RPMI7951 (cell line): ENCODE measurements around the gene MANSC4. TPM values are rescaled to one million over a fixed set of nuclear protein-coding genes. Genes with fewer than 3 reads are reported as not detected.

Source experiments
- DNase-seq: peaks from one replicate; pipeline ENCODE4 v3.0.0-alpha.2; 2012; ENCODE audit warnings: low read depth
- total RNA-seq: library from RNA; depleted of rRNA; stranded (reverse); fragments of >200 nt; shearing (Covaris generic); gene quantifications from 2 replicates; pipeline ENCODE4 v1.2.3, GENCODE V29; 2014; rRNA removed

MANSC4 gene
- total RNA-seq: not detected in 2 replicates

GRCh38 chr12:27779920-27780611 is at the start of gene MANSC4, which contains the start of gene KLHL42:
TSS of gene MANSC4 (minus strand) at chr12:27780236. CDS start at chr12:27771276, 8,960 bp downstream.
TSS of gene KLHL42 (plus strand) at chr12:27780233. CDS start at chr12:27780331, 98 bp downstream.
- peak; percentile 74 for DNase-seq

DNA sequence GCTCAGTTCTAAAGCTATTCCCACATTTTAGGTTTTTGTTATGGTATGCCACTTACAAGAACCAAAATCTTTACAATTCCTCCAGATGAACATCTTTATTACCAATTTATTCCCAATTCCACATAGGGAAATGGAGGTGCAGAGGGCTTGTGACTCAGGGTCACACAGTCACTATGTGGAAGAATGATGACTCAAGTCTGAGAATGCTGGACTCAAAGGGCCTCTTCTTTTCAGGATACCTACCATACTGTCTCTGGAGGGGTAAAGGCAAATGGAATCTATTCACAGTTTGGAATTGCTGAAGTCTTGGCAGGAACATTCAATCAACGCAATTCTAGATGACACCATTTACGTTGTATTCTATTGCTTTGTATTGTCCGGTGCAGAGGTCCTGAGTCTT is 48.2 kb upstream of the MANSC4 start:
- peak; percentile 44 for DNase-seq

DNA sequence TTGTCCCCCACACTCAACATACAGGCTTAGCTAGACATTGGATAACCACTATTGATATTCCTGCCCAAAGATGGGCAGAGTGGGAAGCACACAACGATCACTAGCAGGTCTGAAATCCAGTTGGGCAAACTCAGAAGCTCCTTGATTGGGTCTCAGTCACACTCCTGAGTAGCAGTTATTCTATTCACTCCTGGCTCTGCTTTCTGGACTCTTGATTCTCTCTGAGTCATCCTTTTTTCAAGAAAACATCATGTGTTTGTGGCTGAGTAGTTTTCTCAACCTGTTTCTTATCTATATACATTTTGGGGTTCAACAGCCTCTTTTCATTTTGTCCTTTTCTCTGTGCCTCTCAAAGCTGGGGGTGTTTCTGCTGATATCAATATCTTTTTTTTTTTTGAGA is 46.0 kb upstream of the MANSC4 start:
- no peak for DNase-seq

- no peak for DNase-seq
Observed at GRCh38 chr12:27824126-27824842, 44.2 kb upstream of the MANSC4 start.

- no peak for DNase-seq
Observed at GRCh38 chr12:27823038-27823437, 43.0 kb upstream of the MANSC4 start.

- peak; percentile 83 for DNase-seq
Observed at GRCh38 chr12:27822076-27822712, 42.2 kb upstream of the MANSC4 start.

- DNase-seq: peak; percentile 75
Observed at GRCh38 chr12:27821259-27821973, 41.4 kb upstream of the MANSC4 start.

DNA sequence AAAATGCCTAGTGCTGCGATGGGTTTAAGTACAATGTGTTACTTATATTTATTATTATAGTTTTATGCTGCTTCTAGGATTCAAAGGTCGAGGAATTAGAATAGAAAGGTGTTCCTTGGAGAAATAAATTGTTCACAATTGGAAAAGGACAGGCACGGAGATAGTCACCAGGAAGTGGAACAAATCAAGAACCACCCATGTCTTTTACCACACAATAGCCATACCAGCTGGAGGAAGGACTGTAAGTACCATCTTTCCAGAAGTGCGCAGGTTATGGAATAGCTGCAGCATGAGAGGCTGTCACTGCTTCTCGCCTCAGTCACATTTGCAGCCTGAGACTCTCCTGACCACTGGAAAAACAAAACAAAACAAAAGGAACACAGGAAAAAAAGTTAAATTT is 40.5 kb upstream of the MANSC4 start:
- no peak for DNase-seq

GRCh38 chr12:27818401-27818918 is 38.4 kb upstream of the MANSC4 start:
- no peak for DNase-seq

DNA sequence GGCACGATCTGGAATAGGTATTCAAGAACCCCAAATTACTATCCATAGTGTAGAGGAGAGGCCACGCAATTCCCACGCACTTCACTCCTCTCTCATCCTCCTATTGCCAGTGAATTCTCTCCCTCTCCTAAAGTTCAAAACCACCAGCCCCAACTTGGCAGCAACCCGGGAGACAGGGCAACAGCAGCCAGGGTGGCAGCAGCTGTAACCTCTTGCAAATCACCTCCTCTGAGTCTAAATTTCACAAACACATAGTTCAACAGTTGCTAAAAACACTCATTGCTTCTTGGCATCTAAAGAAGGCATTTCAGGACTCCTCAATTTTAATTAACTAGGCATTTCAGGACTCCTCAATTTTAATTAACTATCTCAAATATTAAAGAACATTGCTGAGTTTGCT is 37.7 kb upstream of the MANSC4 start:
- DNase-seq: no peak

- no peak for DNase-seq
Observed at GRCh38 chr12:27814851-27815591, 35.0 kb upstream of the MANSC4 start.

DNA sequence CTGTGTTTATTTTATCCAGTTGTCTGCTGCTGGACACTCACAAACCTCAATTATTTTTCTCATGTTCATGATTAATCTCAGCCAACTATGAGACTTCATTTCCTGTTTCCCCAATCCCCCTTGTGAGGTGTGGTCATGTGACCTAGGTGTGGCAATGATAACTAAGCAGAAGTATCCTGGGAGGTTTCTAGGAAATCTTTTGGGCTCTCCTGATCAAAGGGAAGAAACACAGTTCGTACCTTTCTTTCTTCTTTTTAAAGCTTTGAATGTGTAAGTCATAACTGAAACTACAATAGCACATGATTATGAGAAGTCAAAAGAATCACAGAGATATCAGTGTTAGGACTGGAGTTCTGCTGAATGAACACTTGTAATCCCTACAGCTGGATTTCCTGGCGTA is 34.4 kb upstream of the MANSC4 start:
- DNase-seq: no peak

- DNase-seq: no peak
Observed at GRCh38 chr12:27812502-27812901, 32.5 kb upstream of the MANSC4 start.

GRCh38 chr12:27810756-27811155 is 30.7 kb upstream of the MANSC4 start:
- DNase-seq: peak; percentile 29

GRCh38 chr12:27808841-27809240 is 28.8 kb upstream of the MANSC4 start:
- no peak for DNase-seq

DNA sequence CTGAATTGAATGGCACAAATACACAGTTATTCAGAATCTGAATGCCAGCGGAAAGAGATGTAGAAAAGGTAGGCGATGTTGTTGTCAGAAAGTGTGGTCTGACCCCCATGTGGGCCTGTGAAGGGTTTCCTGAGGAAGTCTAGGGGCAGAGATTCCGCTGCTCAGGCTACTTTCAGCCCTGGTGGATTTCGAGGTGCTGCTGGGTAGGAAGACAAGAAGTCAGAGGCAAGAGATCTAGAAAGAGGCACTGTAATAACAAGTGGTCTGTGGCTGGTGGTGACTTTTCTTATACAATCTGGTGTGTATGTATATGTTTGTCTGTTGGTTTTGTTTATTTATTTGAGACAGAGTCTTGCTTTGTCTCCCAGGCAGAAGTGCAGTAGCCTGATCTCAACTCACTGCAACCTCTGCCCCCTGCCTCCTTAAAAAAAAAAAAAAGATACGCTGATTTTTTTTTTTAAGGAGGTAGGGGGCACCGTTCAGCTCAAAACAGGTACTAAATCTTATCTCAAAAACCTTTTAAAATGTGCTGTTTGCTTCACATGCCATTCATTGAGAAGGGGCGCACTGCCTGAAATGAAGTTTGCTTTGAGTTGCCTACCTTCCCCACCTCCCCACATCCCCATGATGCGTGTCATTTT is 27.1 kb upstream of the MANSC4 start:
- DNase-seq: no peak

DNA sequence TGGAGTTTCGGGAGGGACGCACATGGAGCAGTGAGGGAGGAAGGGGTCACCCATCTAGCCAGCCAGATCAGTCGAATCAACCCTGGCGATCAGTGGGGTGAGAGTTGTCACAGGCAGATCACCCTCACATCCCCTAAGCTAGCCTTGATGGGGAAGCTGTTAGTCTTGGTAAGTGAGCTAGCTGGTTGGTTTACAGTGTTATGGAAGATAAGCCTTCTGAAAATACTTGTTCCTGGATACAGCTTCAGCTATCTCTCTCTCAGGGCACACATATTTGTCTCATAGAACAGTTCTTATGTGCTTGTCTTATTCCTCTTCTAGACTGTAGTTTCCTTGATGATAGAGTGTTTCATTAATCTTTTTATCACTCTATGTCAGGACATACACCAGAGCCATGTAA is 26.2 kb upstream of the MANSC4 start:
- no peak for DNase-seq

GRCh38 chr12:27805238-27805637 is 25.2 kb upstream of the MANSC4 start:
- DNase-seq: no peak

- no peak for DNase-seq
Observed at GRCh38 chr12:27802936-27803335, 22.9 kb upstream of the MANSC4 start.

DNA sequence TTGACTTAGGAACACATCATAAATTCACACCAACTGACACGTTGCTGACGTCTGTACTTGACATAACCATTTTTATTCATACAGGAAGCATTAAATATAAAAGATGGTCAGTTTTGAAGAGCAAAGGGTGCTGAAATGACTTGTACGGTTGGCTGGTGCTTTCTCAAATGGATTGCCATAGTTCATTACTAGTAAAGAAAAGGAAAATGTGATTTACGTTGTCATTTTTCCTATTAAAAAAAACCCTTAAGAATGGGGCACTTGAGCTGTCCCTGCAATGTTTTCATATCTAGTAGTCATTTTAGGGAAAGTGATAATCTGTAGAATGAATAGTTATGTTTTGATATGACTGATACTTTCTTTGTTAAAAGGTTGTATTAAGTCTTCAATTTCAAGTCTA is 22.5 kb upstream of the MANSC4 start:
- DNase-seq: no peak

DNA sequence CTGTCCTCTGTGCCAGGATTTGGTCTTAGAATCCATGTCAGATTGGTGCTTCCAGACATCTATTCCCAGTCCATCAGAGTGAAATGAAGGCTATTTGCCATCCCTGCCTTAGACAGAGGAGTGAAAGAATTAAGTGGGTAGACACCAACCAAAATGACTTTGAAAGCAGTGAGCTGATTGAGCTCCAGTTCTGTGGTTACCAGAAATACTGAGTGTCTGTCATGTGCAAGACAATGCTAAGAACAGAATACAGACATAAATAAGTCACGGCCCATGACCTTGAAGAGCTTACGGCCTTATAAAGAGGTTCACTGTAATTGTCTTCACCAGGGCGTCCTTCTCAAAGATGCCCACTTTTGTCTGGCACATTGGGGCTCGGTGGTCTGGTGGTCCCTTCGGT is 21.6 kb upstream of the MANSC4 start:
- no peak for DNase-seq
